GM18861 (cell line): Measurements from ENCODE around the gene TMED9.
A peak's percentile ranks its signal among the peaks of the same experiment; 100 is the strongest.

Source experiments
- ATAC-seq: cut with Tn5 transposase; IDR thresholded peaks from one replicate; pipeline ENCODE4 v1.9.1; 2021; ENCODE audit not compliant: unreplicated experiment

TMED9 gene

DNA sequence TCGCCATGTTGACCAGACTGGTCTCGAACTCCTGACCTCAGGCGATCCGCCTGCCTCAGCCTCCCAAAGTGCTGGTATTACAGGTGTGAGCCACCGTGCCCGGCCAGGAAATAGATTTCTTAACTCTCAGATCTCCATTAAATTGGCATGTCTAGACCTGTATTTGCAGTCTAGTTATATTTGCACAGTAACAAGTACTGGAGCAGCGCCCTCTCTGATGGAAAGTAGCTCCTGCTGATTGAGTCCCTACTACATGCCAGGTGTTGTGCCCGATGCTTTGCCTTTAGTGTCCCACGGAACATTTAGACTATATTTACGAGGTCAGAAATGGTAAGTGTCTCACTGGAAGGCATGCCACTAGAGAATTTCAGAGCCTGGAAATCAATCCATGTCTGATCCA, 15.8 kb upstream of the TMED9 start:
- no peak for ATAC-seq

DNA sequence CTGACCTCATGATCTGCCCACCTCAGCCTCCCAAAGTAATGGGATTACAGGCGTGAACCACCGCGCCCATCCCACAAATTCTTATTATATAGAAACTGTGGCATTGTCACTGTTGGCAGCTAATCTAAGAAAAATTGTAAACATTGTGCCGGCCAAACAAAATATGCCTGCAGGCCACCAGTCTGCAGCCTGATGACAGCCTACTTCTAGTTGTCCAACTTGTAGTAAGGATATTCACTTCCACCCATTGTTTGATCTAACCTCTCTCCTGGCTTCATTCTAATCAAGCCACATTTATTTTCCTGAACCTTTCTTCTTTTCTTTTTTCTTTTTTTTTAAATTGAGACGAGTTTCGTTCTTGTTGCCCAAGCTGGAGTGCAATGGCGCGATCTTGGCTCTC, 13.7 kb upstream of the TMED9 start:
- no peak for ATAC-seq

DNA sequence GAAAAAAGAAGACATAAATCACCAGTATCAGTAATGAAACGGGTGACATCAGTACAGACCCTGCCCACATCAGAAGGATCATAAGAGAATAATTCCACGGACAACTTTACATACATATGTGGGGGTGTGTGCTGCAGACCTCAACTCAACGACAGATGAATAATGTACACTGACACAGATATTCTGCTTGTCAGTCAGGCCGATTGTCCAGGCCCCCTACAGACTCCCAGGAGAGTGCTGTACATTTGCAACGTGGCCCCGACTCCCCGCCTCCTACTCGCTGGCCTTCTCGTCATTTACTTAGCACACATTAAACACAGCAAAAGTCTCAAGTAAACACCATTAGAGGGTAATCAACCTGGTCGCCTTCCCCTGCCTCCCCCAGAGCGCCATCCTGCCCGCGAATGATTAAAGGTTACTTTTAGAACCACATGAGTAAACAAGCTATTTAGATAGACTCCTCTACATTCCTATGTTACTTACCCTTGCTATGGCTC, 3.5 kb upstream of the TMED9 start:
- ATAC-seq, result no peak

DNA sequence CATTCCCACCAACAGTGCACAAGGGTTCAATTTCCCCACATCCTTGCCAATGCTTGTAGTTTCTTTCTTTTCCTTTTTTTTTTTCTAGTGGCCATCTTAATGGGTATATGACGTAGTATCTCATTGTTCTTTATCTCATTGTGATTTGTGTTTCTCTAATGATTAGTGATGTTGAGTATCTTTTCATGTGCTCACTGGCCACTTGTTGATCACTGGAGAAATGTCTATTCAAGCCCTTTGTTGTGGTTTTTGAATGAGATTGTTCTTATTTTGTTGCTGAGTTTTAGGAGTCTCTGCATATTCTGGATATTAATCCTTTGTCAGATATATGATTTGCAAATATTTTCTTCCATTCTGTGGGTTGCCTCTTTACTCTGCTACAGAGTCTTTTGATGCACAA, 1.6 kb upstream of the TMED9 start:
- no peak for ATAC-seq

DNA sequence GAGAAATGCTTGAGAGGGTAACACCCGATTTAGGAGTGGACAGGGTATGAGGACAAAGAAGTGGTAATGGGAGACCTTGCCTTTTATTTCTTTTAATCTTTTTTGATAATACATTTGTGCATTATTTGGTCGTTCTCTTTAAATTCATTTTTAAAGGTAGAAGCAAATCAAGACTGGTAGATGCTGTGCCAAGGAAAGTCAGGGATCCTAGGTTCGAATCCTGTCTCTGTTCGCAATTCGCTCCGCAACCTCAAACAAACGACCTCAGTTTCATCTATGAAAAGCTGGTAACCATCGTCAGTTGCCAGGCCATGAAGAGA, 353 bp upstream of the TMED9 start:
- no peak for ATAC-seq

DNA sequence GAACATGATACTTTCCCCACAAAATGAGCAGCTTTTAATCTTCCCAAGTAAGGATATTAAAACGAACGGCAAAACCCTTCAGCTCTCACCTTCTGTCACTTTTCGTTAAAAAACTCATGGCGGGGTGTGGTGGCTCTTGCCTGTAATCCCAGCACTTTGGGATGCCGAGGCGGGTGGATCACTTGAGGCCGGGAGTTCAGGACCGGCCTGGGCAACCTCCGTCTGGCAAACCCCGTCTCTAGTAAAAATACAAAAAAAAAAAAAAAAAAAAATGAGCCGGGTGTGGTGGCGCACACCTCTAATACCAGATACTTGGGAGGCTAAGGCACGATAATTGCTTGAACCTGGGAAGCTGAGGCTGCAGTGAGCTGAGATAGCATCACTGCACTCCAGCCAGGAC, 902 bp downstream of the TMED9 start:
- no peak for ATAC-seq

DNA sequence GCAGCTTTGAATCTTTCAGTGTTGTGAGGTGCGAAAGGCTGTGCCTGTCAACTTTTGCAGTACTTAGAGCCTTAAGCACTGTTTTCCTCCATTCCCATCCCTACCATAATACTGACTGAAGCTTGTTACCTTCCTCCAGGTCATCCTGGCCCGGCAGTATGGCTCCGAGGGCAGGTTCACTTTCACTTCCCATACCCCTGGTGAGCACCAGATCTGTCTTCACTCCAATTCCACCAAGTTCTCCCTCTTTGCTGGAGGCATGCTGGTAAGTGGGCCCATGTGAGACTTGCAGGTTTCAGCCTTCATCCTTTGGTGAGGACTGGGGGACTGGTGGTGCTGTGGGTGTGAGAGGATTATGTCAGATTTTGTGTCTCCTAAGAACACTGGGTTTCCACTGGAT, 1.5 kb downstream of the TMED9 start:
- no peak for ATAC-seq

DNA sequence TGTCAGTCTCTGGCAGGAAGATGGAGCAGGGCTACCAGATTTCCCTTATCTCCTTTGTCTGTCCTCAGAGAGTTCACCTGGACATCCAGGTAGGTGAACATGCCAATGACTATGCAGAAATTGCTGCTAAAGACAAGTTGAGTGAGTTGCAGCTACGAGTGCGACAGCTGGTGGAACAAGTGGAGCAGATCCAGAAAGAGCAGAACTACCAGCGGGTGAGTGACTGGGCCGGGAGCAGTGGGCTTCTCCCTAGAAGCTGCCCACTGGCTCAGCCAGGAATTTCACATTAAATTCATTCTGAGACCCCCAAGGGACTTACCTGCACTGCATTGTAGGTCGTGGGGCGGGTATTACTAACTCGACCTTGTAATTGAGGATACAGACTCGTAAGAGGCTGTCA, 2.1 kb downstream of the TMED9 start:
- ATAC-seq, result no peak

DNA sequence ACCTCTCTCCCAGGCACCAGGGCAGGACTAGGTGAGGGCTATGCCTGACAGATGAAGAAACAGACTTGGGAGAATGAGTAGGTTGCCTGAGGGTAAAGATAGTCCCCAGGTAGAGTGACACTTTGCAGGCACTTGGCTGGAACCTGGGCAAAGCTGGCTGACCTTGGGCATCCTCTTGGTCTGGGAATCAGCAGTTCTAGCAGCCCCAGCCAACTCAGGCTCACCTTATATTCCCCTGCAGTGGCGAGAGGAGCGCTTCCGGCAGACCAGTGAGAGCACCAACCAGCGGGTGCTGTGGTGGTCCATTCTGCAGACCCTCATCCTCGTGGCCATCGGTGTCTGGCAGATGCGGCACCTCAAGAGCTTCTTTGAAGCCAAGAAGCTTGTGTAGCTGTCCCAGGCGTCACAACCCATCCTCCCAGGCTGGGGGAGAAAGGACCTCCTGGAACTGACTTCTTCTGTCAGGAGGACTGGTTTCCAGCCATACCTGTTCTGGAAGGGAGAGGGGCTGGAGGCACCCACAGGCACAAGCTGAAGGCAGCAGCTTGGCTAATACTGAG, 3.1 kb downstream of the TMED9 start:
- no peak for ATAC-seq

DNA sequence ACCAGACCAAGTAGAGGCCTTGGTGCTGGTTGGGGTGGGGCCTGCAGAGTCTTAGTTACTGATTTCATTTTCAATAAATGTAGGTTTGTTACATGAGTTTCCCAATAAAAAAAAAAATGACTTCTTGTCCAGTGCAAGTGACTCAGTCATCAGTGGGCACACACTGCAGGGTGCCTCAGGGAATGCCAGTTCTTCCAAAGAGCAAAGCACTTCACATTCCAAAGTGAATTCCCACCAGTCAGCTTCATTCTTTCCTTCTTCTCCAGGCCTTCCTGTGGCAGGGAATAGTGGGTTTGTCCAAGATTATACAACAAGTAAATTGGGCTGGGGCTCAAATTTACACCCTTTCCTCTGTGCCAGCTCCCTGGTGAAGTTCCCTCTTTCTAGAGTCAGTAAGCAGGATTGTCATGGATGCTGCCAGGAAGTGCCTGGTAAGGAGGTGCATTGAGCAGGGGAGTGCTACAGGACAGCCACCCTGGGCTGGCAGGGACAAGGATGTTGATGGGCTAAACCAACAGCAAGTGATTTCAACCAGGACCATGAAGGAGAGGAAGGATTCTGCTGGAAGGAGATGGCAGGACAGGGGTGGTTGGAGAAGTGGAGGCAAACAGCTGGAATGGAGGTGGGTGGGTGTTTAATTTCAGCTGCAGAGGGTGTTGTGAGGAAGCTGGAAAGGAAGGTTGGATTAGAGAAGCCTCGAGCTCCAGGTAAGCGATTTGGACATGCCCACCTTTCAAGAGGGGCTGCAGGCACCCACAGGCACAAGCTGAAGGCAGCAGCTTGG, 4.2 kb downstream of the TMED9 start:
- no peak for ATAC-seq

DNA sequence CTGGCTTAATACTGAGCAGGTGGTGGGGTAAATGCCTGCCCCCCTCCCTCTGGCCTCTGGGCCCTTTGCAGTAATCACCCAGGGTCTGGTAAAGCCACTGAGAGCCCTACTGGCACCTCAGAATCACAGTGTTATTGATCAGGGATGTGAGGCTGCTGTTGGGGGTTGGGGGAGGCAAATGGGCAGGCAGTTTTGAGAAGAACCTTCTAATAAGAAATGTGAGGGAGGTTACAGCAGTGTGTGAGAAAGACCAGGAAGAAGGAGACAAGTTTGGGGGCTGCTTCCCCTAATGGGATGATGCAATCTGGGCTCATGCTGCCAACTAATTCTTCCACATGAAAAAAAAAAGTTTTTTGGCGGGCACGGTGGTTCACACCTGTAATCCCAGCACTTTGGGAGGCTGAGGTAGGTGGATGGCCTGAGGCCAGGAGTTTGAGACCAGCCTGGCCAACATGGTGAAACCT, 4.8 kb downstream of the TMED9 start:
- ATAC-seq, result no peak

DNA sequence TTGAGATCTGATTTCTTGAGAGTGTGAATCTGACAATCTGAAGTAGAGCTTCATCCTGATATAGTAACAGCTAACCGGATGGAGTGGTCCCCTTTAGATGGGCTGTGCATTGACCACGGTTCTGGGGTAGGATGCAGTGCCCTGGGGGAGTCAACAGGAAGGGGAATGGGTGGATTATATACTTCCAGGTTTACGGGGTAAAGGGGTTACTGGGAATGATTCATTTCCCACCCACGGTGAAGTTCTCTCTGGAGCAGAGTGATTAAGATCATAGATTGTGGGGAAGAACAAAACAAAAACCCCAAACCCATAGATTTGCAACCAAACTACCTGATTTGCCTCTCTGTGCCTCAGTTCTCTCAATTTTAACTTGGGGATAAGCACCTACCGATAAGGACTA, 6.5 kb downstream of the TMED9 start:
- ATAC-seq, result no peak

DNA sequence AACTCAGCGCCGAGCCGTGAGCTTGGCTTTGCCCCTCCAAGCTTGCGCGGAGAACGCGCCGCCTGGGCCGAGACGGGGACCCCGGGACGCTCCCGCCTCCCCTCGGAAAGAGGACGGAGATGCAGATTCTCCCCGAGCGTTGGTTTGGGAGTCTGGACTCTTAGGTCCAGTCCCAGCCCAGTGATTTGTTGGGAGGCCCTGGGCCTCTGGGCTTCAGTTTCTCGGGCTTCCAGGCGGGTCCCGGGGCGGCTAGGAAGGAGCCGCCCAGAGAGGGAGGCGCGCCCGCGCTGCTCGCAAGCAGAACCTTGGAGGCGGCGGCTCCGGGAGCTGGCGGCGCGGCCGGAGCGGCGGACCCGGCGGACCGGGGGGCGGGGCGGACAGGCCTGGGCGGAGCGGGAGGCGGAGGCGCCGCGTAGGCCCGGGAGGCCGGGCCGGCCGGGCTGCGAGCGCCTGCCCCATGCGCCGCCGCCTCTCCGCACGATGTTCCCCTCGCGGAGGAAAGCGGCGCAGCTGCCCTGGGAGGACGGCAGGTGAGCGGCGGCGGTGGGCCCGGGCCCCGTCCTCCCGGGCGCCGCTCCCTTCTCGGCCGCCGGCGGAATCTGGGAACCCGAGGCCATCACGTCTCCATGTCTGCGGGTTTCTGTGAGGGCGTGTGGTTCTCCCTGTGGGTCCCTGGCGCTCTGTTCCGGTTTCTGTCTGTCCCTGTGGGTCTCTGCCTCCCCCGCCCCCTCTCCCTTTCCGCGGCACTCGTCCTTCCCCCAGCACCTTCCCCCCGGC, 7.9 kb downstream of the TMED9 start, which contains the start of gene B4GALT7:
Gene B4GALT7, plus strand, starts transcription at position 402 of the 777 bp plus-strand sequence. Its CDS starts 79 bp downstream, at position 481.
- peak; percentile 75 for ATAC-seq

DNA sequence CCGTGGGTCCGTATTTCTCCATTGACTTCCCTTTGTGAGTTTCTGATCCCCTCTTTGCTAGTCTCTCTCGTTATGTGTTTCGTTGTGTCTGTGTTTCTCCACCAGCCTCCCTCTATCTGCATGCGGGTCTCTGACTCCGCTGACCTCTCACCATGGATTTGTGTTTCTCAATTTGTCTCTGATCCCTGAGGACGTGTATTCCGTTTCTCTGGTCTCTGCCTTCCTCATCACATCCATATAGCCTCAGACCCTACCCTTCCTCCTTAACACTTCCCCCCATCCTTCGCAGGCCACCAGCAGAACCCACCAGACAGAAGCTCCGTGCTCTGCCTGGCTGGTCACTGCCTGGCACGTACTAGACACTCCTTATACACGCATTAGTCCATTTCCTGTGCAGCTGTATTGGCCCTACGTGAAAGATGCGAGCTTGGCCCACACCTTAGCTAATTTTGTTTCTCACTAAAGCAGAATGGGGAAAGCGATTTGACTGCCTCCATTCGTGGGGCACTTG, 8.6 kb downstream of the TMED9 start:
- ATAC-seq, result no peak

DNA sequence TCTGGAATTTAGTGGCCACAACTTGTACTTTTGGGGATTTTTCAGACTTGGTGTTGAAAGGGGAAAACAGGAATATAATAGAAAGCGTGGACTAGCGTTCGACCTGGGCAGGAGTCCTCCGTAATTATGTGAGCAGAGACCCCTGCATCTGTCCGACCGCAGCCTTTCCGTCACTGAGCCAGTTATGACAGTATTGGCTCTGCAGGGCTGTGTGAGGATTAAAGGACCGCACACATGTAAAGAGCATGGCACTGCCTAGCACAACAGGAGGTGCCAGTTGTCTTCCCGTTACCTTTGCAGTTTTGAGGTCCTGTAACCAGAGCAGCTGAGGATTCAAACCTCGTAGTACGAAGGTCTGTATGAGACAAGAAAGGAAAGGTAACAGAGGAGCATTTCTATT, 9.1 kb downstream of the TMED9 start:
- ATAC-seq, result no peak

DNA sequence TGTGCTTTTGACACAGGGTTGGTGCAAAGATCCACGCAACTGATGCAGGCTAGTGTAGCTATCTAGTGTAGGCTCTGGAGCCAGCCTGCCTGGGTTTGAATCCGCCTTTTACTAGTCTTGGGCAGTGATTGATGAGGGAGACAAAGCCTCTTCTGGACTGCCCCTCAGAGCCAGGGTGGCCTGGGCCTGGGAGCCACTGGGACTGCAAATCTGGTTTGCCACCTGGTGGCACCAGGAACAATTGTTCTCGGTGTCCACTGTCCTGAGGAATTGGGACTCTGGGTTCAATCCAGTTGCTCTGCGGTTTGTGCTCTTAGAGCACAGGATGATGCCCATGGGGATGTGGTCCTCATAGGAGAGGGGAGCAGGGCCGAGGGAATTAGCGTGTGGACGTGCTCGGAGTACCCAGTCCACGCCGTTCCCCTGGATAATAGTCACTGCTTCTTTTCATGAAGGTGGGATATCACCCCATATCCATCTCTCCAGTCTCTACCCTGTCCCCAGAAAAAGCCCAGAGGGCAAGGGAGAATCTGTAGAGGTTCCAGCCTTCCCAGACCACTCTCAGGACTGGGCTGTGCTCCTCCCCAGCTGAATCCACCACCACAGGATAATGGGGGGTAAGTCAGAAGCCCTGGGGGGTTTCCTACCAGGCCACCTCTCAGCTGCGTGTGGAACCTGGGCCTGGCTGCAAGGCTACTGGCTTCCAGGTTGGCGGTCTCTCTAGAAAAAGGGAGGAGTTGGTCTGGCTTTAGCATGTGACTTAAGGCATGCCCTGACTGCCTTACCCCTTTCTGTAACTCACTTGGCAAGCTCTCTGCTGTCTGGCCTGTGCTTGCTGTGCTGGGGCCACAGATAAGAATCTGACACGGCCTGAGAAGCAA, 9.8 kb downstream of the TMED9 start:
- no peak for ATAC-seq

DNA sequence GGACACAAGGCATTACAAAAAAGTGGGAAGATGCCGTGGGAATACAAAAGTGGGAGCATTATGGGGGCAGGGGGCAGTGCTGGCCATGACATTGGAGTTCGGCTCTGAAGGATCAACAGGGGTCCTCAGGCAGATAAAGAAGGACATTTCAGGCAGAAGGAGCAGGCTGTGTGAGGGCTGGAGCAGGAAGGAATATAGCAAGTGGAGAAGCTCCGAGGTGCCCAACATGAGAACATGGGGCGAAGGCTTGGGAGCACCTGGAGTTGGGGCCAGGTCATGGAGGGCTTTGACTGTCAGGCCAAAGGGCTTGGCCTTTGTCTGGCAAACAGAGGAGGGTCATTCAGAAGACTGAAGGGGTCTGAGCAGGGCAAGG, 10.4 kb downstream of the TMED9 start:
- no peak for ATAC-seq

DNA sequence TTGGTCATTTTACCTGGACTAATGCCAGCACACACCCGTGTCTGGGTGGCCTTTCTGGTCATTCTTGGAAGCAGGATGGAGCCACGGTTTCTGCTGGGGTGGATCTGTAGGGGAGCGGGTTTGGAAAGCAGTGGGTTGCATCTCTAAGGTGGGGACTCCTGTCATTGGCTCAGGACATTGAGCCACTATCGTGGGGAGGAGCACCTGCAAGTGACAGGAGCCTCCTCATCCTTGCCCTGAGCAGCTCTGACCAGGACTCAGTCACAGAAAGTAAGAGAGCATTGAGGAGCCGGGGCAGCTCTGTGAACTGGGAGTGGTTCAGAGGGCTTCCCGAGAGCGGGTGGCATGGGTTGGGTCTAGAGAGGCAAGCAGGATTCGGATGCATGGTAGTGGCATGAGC, 11.6 kb downstream of the TMED9 start:
- no peak for ATAC-seq

DNA sequence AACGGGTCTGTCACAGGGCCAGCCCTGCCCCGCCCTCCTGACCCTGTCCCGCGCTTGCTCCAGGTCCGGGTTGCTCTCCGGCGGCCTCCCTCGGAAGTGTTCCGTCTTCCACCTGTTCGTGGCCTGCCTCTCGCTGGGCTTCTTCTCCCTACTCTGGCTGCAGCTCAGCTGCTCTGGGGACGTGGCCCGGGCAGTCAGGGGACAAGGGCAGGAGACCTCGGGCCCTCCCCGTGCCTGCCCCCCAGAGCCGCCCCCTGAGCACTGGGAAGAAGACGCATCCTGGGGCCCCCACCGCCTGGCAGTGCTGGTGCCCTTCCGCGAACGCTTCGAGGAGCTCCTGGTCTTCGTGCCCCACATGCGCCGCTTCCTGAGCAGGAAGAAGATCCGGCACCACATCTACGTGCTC, 12.1 kb downstream of the TMED9 start:
- ATAC-seq, result no peak

DNA sequence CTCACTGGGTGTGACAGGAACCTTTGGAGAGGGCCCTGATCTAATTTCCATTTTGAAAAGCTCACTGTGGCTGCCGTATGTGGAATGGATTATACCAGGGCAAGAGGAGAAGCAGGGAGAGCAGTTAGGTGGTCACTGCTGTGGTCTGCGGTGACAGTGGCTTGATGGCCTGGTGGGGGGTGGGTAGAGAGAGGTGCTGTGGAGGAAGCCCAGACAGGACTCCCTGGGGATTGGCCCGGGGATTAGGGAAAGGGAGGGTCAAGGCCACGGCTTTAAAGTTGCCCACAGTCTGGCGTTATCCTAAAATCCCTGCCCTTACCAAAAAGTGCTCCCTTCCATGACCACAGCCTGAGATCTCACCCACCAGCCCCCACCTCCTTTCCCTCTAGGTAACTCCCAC, 12.7 kb downstream of the TMED9 start:
- no peak for ATAC-seq

DNA sequence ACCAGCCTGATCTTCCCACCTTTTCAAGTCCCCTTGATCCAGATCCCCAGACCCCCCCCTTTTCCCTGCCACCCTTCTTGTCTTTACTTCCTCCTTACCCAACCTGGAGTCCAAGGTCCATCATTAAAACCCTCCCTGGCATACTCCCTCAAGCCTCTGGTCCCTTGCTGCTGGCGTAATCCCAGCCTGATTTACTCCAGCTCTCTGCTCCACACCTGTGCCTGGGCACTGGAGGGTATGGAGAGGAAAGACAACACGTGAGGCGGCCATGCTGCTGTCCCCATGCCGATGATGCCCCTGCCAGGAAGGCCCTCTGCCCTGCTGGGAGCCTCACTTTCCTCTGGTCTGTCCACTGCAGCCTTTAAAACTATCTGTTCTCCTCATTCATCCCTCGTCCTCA, 13.1 kb downstream of the TMED9 start:
- no peak for ATAC-seq
